ENCODE data around the gene NEGR1. TPM values are rescaled to one million over a fixed set of nuclear protein-coding genes. Genes with fewer than 3 reads are reported as not detected.

The NEGR1 gene
- total RNA-seq, 1 experiment from 2014 or later = 0.44 TPM

DNA sequence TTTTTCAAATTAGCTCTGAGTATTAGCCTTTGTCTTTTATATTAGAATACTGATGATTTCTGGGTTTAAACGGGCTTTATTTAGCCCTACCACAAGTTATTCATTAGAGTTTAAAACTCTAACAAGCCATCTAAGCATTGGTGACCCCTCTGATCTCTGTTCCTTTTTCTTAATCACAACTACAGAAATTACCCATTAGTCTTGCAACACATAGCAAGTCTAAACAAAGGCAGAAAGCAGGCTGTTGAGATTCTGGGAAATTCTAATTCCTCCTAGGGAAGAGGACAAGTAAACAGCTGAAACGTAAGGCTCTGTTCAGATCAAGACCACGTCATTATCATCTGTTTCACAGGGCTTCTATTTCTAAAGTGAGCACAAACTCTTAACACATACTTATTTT lies 710.3 kb downstream of the NEGR1 start:
- no peak overlapping the region for H3K4me2 ChIP-seq
- no peaks in the 10 kb centered on the region for H3K4me1 ChIP-seq (replicated peaks; ENCODE audit: insufficient read depth)
- H3K9me3 ChIP-seq (ENCODE audit: insufficient read depth, low read depth) = no peaks in the 10 kb centered on the region
- no peaks in the 10 kb centered on the region for H3K36me3 ChIP-seq (ENCODE audit: low read depth)
- no peak overlapping the region for H2AFZ ChIP-seq
- no peaks in the 10 kb centered on the region for H4K20me1 ChIP-seq (ENCODE audit: insufficient read depth)
- DNase-seq = no peak
- intact Hi-C loops (cut with micrococcal nuclease; ENCODE audit: unreplicated experiment) = no loop called here
- ChIA-PET POLR2A (ENCODE audit: unreplicated experiment) (interaction anchor here (0.6 kb wide), 1 partner anchor 119 kb away, joined by 4 read pairs; no protein-coding TSS in a partner anchor), CTCF (no interaction called here)
- no peaks in the 10 kb centered on the region for H3K9me2 ChIP-seq (ENCODE audit: insufficient read depth)
- no peak overlapping the region for H3K27ac ChIP-seq
- H3F3A ChIP-seq (ENCODE audit: insufficient read depth, low read depth) = no peaks in the 10 kb centered on the region
- H3K27me3 ChIP-seq (ENCODE audit: insufficient read depth, low read depth) = no peaks in the 10 kb centered on the region
- no peak overlapping the region for H3K4me3 ChIP-seq
- TF ChIP-seq, protein P1, sequence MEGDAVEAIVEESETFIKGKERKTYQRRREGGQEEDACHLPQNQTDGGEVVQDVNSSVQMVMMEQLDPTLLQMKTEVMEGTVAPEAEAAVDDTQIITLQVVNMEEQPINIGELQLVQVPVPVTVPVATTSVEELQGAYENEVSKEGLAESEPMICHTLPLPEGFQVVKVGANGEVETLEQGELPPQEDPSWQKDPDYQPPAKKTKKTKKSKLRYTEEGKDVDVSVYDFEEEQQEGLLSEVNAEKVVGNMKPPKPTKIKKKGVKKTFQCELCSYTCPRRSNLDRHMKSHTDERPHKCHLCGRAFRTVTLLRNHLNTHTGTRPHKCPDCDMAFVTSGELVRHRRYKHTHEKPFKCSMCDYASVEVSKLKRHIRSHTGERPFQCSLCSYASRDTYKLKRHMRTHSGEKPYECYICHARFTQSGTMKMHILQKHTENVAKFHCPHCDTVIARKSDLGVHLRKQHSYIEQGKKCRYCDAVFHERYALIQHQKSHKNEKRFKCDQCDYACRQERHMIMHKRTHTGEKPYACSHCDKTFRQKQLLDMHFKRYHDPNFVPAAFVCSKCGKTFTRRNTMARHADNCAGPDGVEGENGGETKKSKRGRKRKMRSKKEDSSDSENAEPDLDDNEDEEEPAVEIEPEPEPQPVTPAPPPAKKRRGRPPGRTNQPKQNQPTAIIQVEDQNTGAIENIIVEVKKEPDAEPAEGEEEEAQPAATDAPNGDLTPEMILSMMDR (conservative IDR thresholded peaks at IDR 0.05) = no peak
- TF ChIP-seq EZH2 (IDR thresholded peaks at IDR 0.05; ENCODE audit: low read depth) = no peak
- no peaks in the 10 kb centered on the region for H3K79me2 ChIP-seq (ENCODE audit: low read depth)
- BruUV-seq (replicated peaks) = no TSS peak

DNA sequence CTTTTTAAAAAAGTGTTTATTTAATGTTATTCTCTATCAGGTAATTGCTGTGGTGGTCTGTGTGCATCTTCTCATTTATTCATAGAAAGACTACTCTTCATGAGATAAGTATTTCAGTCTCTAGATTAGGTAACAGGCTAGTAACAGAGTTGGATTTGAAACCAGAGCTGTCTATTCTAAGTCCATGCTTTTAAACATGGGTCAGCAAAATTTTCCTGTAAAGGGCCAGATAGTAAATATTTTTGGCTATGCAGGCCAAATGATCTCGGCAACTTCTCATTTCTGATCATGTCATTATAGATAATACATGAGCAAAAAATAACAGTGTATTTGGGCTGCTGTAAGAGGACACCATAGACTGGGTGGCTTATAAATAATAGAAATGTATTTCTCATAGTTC lies 715.9 kb downstream of the NEGR1 start:
- TF ChIP-seq, protein P1 (conservative IDR thresholded peaks at IDR 0.05) = no peak
- no peak for TF ChIP-seq EZH2 (IDR thresholded peaks at IDR 0.05; ENCODE audit: low read depth)
- intact Hi-C loops (cut with micrococcal nuclease; ENCODE audit: unreplicated experiment) = no loop called here
- H3K4me1 ChIP-seq (replicated peaks; ENCODE audit: insufficient read depth) = no peaks in the 10 kb centered on the region
- no peaks in the 10 kb centered on the region for H3K9me3 ChIP-seq (ENCODE audit: insufficient read depth, low read depth)
- no peak overlapping the region for H2AFZ ChIP-seq
- H3K9me2 ChIP-seq (ENCODE audit: insufficient read depth) = no peaks in the 10 kb centered on the region; the same call in 1 of the 2 replicates
- H4K20me1 ChIP-seq (ENCODE audit: insufficient read depth) = no peaks in the 10 kb centered on the region
- POLR2A ChIA-PET (ENCODE audit: unreplicated experiment) = no interaction called here
- CTCF ChIA-PET = no interaction called here
- H3K4me2 ChIP-seq = no peak overlapping the region
- H3K27ac ChIP-seq = no peak overlapping the region
- H3K36me3 ChIP-seq (ENCODE audit: low read depth) = no peaks in the 10 kb centered on the region
- H3F3A ChIP-seq (ENCODE audit: insufficient read depth, low read depth) = no peaks in the 10 kb centered on the region
- H3K4me3 ChIP-seq = no peak overlapping the region
- no peaks in the 10 kb centered on the region for H3K79me2 ChIP-seq (ENCODE audit: low read depth)
- no peak for DNase-seq
- no TSS peak for BruUV-seq (replicated peaks)
- H3K27me3 ChIP-seq (ENCODE audit: insufficient read depth, low read depth) = no peaks in the 10 kb centered on the region

DNA sequence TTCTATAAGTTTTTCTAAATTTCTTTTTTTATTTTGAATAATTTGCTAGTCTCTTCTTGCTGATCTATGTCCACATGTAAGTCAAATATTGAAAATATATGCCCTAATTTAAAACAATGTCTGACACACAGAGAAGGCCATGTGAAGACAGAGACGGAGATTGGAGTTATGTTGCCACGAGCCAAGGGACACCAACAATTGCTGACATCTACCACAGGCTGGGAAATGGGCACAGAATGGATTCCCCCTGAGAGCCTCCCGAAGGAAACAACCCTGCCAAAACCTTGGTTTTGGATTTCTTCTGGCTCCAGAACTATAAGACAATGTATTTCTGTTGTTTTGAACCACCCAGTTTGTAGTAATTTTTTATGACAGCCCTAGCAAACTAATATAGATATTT lies 716.5 kb downstream of the NEGR1 start:
- no peak for TF ChIP-seq EZH2 (IDR thresholded peaks at IDR 0.05; ENCODE audit: low read depth)
- TF ChIP-seq, protein P1 (conservative IDR thresholded peaks at IDR 0.05) = no peak
- H3K9me3 ChIP-seq (ENCODE audit: insufficient read depth, low read depth) = no peaks in the 10 kb centered on the region
- ChIA-PET CTCF (no interaction called here), POLR2A (ENCODE audit: unreplicated experiment) (no interaction called here)
- DNase-seq = no peak
- no peak overlapping the region for H2AFZ ChIP-seq
- no peak overlapping the region for H3K4me3 ChIP-seq
- H3K4me1 ChIP-seq (replicated peaks; ENCODE audit: insufficient read depth) = no peaks in the 10 kb centered on the region
- H3K27me3 ChIP-seq (ENCODE audit: insufficient read depth, low read depth) = no peaks in the 10 kb centered on the region
- no peaks in the 10 kb centered on the region; the same call in 1 of the 2 replicates for H3K9me2 ChIP-seq (ENCODE audit: insufficient read depth)
- no peaks in the 10 kb centered on the region for H4K20me1 ChIP-seq (ENCODE audit: insufficient read depth)
- no peaks in the 10 kb centered on the region for H3K79me2 ChIP-seq (ENCODE audit: low read depth)
- no peaks in the 10 kb centered on the region for H3F3A ChIP-seq (ENCODE audit: insufficient read depth, low read depth)
- no TSS peak for BruUV-seq (replicated peaks)
- H3K4me2 ChIP-seq = no peak overlapping the region
- H3K36me3 ChIP-seq (ENCODE audit: low read depth) = no peaks in the 10 kb centered on the region
- intact Hi-C loops (cut with micrococcal nuclease; ENCODE audit: unreplicated experiment) = no loop called here
- no peak overlapping the region for H3K27ac ChIP-seq

Data from PC-9 (cell line).